HS-27A (cell line): ENCODE results near the gene CCR6.
"Not testable (repeated sequence)": the region's sequence is repeated elsewhere in the genome, so short reads cannot be mapped to it uniquely, and the experiment has no call there.

Experiments
- DNase-seq: peaks from one replicate; pipeline ENCODE4 v3.0.0-alpha.2; 2012; ENCODE audit warnings: low read depth, missing footprints

CCR6 gene

DNA sequence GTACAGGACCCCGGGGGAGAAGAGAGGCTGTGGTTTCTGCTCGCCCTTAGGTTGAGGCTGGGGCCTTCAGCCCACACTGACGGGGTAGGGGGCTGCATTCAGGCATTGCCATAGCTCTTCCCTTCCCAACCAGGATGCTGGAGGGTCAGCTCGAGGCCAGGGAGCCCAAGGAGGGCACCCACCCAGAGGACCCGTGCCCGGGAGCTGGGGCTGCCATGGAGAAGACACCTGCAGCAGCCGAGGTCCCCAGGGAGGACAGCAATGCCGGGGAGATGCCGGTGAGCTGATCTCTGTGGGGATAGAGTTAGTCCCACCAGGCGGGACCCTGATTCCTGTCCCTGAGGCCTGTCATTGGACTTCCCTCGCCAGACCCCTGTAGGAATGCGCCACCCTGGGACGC, 49.1 kb downstream of the CCR6 start:
- DNase-seq: not testable (repeated sequence)

- not testable (repeated sequence) for DNase-seq
Observed at GRCh38 chr6:167177271-167177670, 54.4 kb downstream of the CCR6 start.

- not testable (repeated sequence) for DNase-seq
Observed at GRCh38 chr6:167178896-167179655, 56.2 kb downstream of the CCR6 start.

DNA sequence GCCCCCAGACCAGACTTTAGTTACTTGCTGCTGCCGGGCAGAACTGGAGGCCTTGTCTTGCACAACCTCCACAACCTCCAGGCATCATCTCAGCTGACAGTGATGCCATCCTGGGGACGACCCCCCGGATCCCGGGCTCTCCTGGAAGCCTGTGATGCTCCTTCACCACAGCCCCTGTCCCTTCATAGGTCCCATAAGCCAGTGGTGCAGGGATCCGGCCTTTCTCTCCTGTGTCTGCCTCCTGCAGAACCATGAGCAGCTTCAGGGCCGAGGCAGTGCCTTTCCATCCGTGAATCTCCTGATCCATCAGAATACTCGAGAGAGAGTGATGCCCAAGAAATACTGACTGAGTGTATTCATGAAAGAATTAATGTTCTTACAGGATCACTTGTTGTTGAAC, 57.2 kb downstream of the CCR6 start:
- not testable (repeated sequence) for DNase-seq

GRCh38 chr6:167181351-167181750, 58.5 kb downstream of the CCR6 start:
- DNase-seq: not testable (repeated sequence)

DNA sequence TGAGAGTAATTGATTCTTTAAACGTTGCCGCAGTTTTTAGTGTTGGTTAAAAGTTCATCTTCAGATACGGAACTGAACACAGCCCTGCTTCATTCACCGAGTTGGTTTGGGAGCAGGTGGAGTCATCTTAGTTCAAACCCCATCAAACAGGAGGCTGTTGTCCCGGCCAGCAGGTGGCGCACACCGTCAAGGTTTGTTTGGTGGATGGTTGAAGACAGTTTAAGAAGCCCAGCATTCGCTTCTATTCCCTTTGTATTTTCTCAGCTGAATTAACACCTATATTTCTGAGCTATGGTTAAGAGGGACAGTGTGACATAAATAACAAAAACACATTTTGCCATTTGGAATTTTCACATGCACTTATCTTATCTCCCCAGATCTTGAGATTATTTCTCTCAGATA, 60.0 kb downstream of the CCR6 start:
- DNase-seq: not testable (repeated sequence)

DNA sequence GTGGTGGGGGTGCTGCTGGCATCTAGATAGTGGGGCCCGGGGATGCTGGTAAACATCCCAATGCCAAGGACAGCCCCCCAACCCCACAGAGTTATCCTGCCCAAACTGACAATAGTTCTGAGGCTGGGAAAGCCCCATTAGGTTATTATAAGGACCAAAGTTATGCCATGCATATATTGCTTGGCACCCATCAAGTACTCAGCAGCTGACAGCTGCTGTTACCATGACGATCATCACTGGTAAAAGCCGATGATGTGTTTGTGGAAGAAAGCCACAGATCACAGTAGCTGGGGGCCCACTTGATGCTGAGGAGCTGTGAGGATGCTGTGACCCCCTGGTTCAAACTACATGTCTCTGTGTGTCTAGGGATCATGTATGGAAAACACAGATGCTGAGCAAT, 62.2 kb downstream of the CCR6 start:
- DNase-seq: not testable (repeated sequence)

- not testable (repeated sequence) for DNase-seq
Observed at GRCh38 chr6:167187275-167187674, 64.4 kb downstream of the CCR6 start.
